Uterus (tissue), 2 donors: ENCODE results near the gene DYRK3.

Source experiments
- POLR2A ChIP-seq, 2 donors: fragments of 450-650 bp; IDR thresholded peaks; one replicate each; pipeline ENCODE4 v1.6.1; 2016; ENCODE audit warnings: antibody characterized with exemption in 2 of 2, mild to moderate bottlenecking in 1 of 2, moderate library complexity in 1 of 2
- TF ChIP-seq, protein P1 (sequence below), 4 experiments: fragments of 200-600 bp in 2 of 4; fragments of 450-650 bp in 2 of 4; sonication (generic) in 2 of 4; IDR thresholded peaks; one replicate each; pipeline ENCODE4 v1.5.1; 2016 to 2019; ENCODE audit warnings: antibody characterized with exemption in 4 of 4, mild to moderate bottlenecking in 2 of 4, moderate library complexity in 1 of 4

DNA sequence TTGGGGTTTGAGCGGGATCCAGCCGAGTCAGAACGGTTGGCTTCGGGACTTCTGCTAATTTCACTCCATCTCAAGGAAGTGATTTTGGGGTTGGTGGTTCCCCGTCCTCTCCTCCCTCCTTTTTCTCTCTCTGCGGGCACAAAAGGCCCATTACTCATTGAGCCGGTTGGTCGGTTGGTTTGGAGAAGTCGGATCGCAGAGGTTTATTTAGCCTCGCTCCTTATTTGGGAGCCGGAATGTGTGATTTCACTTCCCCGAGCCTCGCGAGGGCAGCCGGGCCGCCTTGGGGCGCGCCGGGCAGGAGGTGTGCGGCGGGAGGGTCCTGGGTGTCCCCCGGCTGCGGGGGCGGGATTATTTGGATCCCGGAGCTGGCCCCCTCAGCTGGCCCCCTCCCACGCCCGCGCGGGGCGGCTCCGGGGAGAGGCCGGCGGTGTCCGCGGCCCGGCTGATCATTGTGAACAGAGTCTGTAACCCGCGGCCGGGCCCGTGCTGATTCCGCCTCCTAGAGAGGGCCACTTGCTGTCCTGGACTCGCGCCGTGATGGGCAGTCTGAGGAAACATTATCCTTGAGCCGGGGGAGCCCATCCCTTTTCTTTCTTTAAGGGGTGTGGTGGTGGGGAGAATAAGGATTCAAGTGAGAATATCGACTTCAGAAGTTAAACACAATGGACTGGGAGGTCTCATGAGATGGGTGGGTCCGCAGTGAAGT, 50.6 kb downstream of the DYRK3 start:
- TF ChIP-seq, protein P1, sequence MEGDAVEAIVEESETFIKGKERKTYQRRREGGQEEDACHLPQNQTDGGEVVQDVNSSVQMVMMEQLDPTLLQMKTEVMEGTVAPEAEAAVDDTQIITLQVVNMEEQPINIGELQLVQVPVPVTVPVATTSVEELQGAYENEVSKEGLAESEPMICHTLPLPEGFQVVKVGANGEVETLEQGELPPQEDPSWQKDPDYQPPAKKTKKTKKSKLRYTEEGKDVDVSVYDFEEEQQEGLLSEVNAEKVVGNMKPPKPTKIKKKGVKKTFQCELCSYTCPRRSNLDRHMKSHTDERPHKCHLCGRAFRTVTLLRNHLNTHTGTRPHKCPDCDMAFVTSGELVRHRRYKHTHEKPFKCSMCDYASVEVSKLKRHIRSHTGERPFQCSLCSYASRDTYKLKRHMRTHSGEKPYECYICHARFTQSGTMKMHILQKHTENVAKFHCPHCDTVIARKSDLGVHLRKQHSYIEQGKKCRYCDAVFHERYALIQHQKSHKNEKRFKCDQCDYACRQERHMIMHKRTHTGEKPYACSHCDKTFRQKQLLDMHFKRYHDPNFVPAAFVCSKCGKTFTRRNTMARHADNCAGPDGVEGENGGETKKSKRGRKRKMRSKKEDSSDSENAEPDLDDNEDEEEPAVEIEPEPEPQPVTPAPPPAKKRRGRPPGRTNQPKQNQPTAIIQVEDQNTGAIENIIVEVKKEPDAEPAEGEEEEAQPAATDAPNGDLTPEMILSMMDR (IDR thresholded peaks at IDR 0.05): no peak
- TF ChIP-seq POLR2A (IDR thresholded peaks at IDR 0.05): peak; percentile 60 to 63
